ENCODE data around the gene C19orf85. TPM values are rescaled to one million over a fixed set of nuclear protein-coding genes. Genes with fewer than 3 reads are reported as not detected.
"Not testable (repeated sequence)": the region's sequence is repeated elsewhere in the genome, so short reads cannot be mapped to it uniquely, and the experiment has no call there.

C19orf85 gene
- total RNA-seq, 2 donors from 2014 or later, result not detected

DNA sequence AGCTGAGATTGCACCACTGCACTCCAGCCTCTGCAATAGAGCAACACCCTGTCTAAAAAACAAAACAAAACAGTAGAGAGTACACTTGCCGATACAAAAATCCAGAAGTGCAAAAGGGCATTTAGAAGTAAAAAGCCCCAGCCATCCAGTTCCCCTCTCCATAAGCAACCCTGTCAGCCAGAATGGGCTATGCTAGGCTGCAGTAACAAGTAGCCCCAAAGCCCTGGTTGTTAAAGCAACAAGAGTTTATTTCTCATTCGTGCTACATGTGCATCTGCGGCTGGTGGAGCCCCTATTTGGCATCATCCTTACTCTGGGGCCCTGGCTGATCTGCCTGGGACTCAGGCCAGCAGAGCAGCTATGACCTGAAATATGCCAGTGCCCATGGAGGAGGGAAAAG, 40.0 kb downstream of the C19orf85 start:
- intact Hi-C loops (cut with DNase I, micrococcal nuclease), result no loop called here
- ATAC-seq, result no peak

DNA sequence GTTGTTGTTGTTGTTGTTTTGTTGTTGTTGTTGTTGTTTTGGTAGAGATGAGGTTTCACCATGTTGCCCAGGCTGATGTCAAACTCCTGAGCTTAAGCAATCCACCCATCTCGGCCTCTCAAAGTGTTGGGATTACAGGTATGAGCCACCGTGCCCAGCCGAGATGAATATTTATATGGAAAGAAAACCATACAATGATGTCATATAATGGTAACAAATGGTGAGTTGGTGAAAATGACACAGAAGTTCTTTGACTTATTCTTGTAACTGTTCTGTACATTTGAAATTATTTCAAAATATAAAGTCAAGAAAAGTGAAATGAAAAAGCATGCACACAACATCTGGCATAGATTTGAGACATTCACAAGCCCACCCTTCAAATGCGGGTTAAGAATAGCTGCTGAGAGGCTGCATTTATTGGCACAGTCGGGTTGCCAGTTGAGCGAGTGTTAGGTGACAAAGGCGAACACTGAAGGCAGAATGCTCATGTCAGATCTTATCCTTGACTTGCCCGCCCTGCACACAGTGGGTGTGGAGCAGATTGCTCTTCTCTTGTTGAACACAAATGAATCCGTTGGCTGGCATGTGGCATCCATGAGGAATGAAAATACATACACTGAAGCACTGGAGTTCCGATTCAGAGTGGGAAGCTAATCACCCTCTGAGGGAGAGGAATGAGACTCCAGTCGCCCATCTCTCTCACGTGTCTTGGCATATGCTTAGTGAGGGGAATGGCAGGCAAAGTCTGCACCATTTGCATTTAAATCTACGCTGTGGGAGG, 41.1 kb downstream of the C19orf85 start:
- ATAC-seq (no peak), DNase-seq (no peak)
- intact Hi-C loops (cut with DNase I, micrococcal nuclease), result no loop called here

More for the DNA sequence above, 40.0 kb downstream of the C19orf85 start:
- DNase-seq, result no peak

DNA sequence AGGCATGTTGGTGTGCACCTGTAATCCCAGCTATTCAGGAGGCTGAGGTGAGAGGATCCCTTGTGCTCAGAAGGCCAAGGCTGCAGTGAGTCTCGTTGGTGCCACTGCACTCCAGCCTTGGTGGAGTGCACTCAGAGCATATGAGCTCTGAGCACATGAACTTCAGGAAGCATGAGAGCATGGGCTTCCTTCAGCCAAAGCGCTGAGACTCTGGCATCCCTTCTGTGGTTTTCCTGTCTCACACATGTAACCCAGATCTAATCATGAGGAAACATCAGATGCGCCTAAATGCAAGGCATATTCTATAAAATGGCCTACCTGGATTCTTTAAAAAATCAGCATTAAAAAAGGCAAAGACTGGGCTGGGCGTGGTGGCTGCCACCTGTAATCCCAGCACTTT, 43.3 kb downstream of the C19orf85 start:
- ATAC-seq; DNase-seq; intact Hi-C loops (cut with DNase I, micrococcal nuclease): not testable (repeated sequence)

DNA sequence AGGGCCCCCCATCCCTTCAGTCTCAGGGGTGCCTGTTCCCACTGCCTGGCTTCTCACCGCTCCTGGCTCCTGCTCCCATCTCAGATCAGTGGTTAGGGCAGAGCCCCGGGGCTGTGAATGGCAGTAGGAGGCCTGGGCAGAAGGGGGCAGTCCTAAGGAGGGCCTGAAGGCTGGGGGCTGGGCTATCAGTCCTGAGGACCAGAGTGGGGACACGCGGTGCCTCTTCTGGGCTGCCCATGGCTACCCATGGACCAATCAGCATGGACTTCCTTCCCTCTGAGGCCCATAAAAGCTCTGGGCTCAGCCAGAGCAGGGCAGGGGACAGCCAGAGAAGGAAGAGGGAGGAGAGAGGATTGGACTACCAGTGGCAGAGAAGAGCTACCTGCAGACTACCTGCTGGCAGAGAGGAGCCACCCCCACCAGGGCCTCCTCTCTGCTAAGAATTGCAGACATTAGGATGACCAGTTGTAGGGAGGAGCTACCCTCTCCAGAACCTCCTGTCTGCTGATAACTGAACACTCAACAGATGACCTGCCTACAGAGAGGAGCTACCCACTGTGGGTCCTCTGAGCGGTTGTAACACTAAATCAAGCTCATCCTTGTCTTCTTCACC, 44.8 kb downstream of the C19orf85 start:
- ATAC-seq (no peak), DNase-seq (no peak)
- intact Hi-C loops (cut with DNase I, micrococcal nuclease), result loop anchor here in 1 of 2 donors (5.0 kb wide), 1 partner anchor 277 kb away; no protein-coding TSS in a partner anchor

DNA sequence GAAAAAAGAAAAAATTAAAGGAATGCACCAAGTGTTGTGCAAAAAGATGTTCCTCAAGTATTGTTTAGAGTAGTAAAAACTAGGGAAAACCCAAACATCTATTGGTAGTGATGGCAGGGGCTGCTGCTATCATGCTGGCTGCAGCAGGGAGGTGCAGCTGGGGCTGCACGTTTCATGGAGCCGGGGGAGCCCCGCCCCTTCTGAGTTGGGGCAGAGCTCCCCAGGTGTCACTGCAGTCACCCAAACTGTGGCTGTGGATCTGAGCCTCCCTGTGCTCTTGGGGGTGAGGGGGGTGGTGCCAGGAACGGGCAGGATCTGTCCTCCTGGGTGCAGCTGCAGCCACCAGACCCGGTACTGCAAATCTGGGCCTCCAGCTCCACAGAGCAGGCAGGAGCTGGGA, 45.4 kb downstream of the C19orf85 start:
- ATAC-seq, result no peak
- intact Hi-C loops (cut with DNase I, micrococcal nuclease), result loop anchor here in 1 of 2 donors (5.0 kb wide), 1 partner anchor 277 kb away; no protein-coding TSS in a partner anchor
- no peak for DNase-seq

DNA sequence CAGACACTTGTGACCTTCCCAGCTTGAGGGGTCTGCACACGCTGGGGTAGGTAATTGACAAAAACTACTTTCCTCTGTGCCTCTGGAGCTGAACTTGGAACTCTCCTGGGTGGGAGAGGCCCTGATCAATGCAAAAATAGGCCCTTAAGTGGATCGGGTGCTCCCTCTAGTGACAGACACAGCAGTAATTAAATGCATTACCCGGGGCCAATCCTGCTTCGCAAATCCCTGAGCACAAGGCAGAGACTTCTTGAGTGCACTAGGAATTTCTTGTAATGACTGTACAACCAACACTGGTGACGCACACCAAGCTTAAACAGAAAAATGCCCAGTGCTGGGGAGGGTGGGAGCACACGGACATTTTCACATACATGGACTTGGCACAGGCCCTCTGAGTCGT, 46.4 kb downstream of the C19orf85 start:
- ATAC-seq (peak; percentile 95), DNase-seq (peak in 1 of 2 donors; percentile 62)
- intact Hi-C loops (cut with DNase I, micrococcal nuclease), result loop anchor here in 1 of 2 donors (5.0 kb wide), 1 partner anchor 276 kb away; no protein-coding TSS in a partner anchor

Other genes with a start within 250 kb of the C19orf85 start
- 1 to 10 TPM; 2.2 to 2.9 TPM for gene TMEM86B, start 236.0 kb downstream of the C19orf85 start, total RNA-seq
- 10 to 100 TPM; 56.6 to 59.5 TPM for gene PPP6R1, start 205.7 kb downstream of the C19orf85 start, total RNA-seq
- 10 to 100 TPM; 28.4 to 35.2 TPM for gene HSPBP1, start 184.6 kb downstream of the C19orf85 start, total RNA-seq
- gene BRSK1, start 180.8 kb downstream of the C19orf85 start, total RNA-seq, result 1 to 10 TPM in 1 of 2 donors, under 1 TPM in 1; 0.95 to 1.3 TPM
- 10 to 100 TPM; 50.2 to 54.6 TPM for gene TMEM150B, start 139.4 kb downstream of the C19orf85 start, total RNA-seq
- 10 to 100 TPM; 19.0 to 20.7 TPM for gene KMT5C, start 124.9 kb downstream of the C19orf85 start, total RNA-seq
- 10 to 100 TPM; 23.0 to 27.6 TPM for gene COX6B2, start 110.0 kb downstream of the C19orf85 start, total RNA-seq
- not detected for gene GARIN5B, start 101.5 kb downstream of the C19orf85 start, total RNA-seq
- gene IL11, start 94.3 kb downstream of the C19orf85 start, total RNA-seq, result under 1 TPM; 0.31 to 0.46 TPM
- not detected for gene TMEM190, start 87.9 kb downstream of the C19orf85 start, total RNA-seq
- 10 to 100 TPM; 83.4 to 89.4 TPM for gene TMEM238, start 80.5 kb downstream of the C19orf85 start, total RNA-seq
- gene RPL28, start 78.8 kb downstream of the C19orf85 start, total RNA-seq, result 1,000 to 10,000 TPM; 1,151 to 1,179 TPM
- 10 to 100 TPM; 20.9 to 33.7 TPM for gene UBE2S, start 57.0 kb downstream of the C19orf85 start, total RNA-seq
- gene SHISA7, start 21.5 kb downstream of the C19orf85 start, total RNA-seq, result not detected
- 100 to 1,000 TPM in 1 of 2 donors, 10 to 100 TPM in 1; 63.5 to 115 TPM for gene ISOC2, start 3.1 kb downstream of the C19orf85 start, total RNA-seq
- 10 to 100 TPM in 1 of 2 donors, 1 to 10 TPM in 1; 8.0 to 10.3 TPM for gene ZNF628, start 11.9 kb upstream of the C19orf85 start, total RNA-seq
- gene NAT14, start 20.4 kb upstream of the C19orf85 start, total RNA-seq, result 1 to 10 TPM; 4.0 to 4.8 TPM
- 1 to 10 TPM; 2.6 to 5.8 TPM for gene SSC5D, start 23.7 kb upstream of the C19orf85 start, total RNA-seq
- not detected for gene SBK2, start 72.4 kb upstream of the C19orf85 start, total RNA-seq
- gene SBK3, start 80.8 kb upstream of the C19orf85 start, total RNA-seq, result not detected
- gene ZNF579, start 116.1 kb upstream of the C19orf85 start, total RNA-seq, result 1 to 10 TPM; 5.3 to 7.3 TPM
- gene FIZ1, start 134.8 kb upstream of the C19orf85 start, total RNA-seq, result 10 to 100 TPM; 14.7 to 15.5 TPM
- gene ZNF524, start 135.5 kb upstream of the C19orf85 start, total RNA-seq, result 10 to 100 TPM; 26.6 to 36.4 TPM
- gene ZNF865, start 140.9 kb upstream of the C19orf85 start, total RNA-seq, result 10 to 100 TPM; 13.0 to 13.6 TPM
- 10 to 100 TPM in 1 of 2 donors, 1 to 10 TPM in 1; 8.6 to 11.6 TPM for gene ZNF784, start 159.8 kb upstream of the C19orf85 start, total RNA-seq
- 10 to 100 TPM; 22.5 to 23.3 TPM for gene ZNF580, start 176.3 kb upstream of the C19orf85 start, total RNA-seq
- 10 to 100 TPM; 15.2 to 18.7 TPM for gene ZNF581, start 178.9 kb upstream of the C19orf85 start, total RNA-seq
- 1 to 10 TPM; 6.2 to 6.7 TPM for gene CCDC106, start 183.5 kb upstream of the C19orf85 start, total RNA-seq
- 100 to 1,000 TPM; 142 to 167 TPM for gene U2AF2, start 190.3 kb upstream of the C19orf85 start, total RNA-seq
- 100 to 1,000 TPM; 235 to 239 TPM for gene EPN1, start 210.5 kb upstream of the C19orf85 start, total RNA-seq